ENCODE measurements around the gene NBAS.

The NBAS gene

DNA sequence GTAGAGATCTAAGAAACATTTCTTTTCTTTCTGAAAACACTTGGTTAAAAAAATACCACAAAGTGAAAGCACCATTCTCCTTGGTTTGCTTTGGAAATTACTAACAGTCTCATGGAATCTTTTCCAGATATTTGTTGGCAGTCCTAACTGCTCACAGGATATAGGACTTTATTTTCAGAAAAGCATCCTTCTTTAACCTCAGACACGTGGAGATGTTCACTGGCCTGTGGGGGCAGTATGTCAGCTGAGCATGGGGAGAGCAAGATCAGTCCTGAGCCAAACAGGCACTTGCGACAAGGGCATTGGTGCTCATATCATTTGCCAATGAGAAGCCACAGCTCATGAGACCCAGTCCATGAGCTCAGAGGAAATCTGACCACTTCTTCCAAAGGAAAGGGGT is 371.9 kb downstream of the NBAS start:
- no peak for DNase-seq

- DNase-seq, result no peak
Measured at GRCh38 chr2:15187702-15188101, 373.4 kb downstream of the NBAS start.

DNA sequence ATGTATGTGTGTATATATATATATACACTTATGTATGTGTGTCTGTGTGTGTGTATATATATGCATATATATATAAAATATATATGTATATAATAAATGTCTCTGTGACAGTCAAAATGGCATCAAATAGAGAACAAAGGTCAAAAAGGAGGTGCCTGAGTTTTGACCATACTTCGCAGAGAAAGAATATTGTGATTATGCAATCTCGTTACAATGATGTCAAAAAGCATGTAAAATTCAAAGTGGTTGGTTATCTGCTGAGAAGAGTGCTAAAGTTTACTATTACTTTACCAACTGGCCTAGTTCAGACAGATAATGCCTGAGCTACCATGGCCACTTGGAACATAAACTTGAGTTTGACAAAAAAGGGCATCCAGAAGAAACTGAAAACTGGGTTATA is 375.0 kb downstream of the NBAS start:
- no peak for DNase-seq

DNA sequence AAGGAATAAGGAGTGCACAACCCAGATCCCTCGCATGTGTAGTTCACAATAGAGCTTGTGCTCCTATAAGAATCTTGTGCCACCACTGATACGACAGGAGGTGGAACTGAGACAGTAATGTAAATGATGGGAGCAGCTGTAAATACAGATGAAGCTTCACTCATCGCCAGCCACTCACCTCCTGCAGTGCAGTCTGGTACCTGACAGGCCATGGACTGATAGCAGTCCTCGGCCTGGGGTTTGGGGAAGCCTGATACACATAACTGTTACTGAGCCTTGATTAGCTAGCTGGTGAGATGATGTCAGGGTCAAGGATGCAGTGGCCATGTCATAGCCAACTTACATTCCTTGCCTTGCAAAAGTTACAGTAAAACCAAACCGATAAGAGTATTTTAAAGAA is 376.6 kb downstream of the NBAS start:
- no peak for DNase-seq

GRCh38 chr2:15182275-15182674 is 378.9 kb downstream of the NBAS start:
- no peak for DNase-seq

GRCh38 chr2:15181092-15181745 is 379.9 kb downstream of the NBAS start:
- no peak for DNase-seq

DNA sequence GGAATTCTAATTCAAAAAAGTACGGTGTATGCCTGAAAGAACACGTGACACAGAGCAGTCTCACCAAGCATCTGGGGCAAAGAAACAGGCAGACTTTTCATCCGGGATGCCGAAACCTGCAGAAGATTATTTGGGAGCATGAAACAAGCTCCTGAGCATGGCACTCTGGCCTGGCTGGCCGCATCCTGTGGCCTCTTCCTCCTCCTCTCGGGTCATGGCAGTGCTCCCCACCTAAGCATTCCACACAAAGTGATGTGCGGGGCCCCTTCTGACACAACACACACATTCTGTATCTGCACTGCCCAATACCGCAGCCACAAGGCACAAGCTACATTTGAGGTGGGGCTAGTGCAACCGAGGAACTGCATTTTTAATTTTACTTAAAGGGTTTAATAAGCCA is 380.8 kb downstream of the NBAS start:
- DNase-seq, result no peak

- DNase-seq, result peak in 1 of 2 donors; percentile 9
Measured at GRCh38 chr2:15178946-15179345, 382.2 kb downstream of the NBAS start.

- peak; percentile 46 to 56 for DNase-seq
Measured at GRCh38 chr2:15177103-15177502, 384.0 kb downstream of the NBAS start.

- DNase-seq, result no peak
Measured at GRCh38 chr2:15176604-15177003, 384.5 kb downstream of the NBAS start.

DNA sequence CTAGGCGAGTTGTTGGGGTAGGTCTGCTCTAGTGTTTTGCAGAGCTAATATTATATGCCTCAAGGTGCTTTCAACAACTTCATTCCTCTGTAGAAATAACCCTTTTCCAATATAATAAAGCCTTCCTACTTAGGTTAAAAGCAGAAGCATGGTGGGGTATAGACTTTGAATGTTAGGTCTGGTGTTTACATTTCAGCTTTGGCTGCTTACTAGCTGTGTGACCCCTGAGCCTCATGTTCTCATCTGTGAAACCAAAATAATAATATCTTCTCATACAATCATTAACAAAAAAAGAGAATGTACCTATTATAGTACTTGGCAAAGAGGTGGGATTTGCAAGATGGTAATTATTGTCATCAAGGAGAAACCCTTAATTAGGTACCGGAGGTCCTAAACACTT is 386.6 kb downstream of the NBAS start:
- no peak for DNase-seq

DNA sequence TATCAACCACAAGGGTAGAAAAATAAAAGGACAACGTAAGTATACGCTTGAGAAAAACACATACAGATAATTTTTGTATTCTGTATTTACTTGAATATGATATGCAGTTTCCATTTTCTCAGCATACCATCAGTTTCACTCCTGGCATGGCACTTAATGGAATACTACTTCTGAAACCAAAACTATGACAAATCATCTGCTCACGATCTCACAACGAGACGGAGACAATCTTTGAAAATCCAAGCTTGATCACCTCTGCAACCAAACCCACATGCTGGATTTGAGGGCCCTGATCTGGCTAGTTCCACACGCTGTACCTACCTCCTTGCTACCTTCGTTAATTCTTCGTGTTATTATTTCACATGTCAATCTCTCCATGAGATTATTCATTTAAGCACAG is 387.6 kb downstream of the NBAS start:
- DNase-seq, result no peak

GRCh38 chr2:15172825-15173224 is 388.3 kb downstream of the NBAS start:
- no peak for DNase-seq

DNA sequence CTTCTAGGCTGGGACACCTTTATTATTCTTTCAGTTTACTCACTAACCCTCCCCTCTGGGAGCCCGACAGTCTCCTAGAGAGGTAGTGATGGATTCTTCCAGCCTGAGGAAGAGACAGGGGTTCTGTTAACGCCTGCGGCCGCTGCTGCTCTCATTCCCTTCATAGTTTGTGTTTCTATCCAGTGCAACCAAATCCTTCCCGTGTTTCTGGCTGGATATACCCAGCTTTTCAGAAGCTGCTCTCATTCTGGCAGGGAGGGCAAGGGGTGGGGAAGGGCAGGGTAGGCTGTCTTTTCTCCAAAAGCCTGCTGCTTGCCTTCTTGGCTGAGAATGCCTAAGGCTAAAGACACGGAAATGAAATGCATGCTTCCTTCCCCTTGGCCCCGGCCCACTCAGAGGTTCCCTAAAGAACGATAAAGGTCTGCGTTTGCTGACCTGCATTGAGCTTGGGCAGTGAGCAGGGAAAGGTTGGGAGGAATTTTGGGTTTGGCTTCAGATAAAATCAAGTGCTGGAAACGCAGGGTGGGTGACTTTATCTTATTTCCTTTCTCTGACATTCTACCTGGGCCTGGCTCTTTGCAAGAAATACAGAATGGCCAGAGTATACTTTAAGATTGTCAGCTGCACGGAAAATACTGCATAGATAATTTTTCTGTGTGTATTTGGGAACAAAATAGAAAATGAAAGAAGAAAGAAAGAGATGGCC is 390.9 kb downstream of the NBAS start:
- no peak for DNase-seq

- no peak for DNase-seq
Measured at GRCh38 chr2:15169326-15170069, 391.6 kb downstream of the NBAS start.

GRCh38 chr2:15168116-15168515 is 393.0 kb downstream of the NBAS start:
- DNase-seq, result no peak

GRCh38 chr2:15166878-15167277 is 394.3 kb downstream of the NBAS start:
- DNase-seq, result no peak

- DNase-seq, result no peak
Measured at GRCh38 chr2:15163326-15163725, 397.8 kb downstream of the NBAS start.

- DNase-seq, result no peak
Measured at GRCh38 chr2:15162620-15163019, 398.5 kb downstream of the NBAS start.

DNA sequence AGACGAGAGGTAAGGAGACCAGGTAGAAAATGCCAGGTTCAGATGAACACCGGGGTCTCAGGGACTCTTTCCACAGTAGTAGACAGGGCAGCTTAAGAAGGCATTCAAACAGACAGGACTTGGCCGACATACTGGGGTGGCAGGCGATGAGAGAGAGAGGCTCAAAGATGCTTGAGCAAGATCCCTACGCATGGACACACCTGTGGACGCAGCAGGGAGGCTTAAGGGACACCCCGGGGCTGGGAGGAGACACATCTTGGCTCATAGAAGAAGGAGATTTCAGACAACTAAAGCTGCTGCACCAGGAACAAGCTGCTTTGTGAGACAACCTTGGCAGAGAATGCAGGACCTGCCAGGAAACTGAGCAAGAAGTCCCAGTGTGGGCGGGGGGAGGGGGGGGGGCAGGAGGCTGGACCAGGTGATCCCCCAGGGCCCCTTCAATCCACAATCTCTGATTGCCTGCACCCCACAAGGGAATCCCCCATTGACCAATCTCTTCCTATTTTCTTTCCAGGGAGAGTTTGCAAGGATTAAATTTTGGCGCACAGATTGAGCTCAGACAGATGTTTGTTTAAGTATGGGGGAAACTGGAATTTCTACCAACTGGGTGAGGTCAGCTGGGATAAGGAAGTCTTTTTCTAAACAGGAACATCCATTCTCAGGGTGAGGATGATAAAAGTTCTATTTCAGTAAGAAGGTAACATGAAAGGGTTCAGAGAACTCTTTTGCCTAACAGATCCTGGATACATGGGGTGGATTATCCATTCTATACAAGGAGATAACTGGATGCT is 400.7 kb downstream of the NBAS start:
- DNase-seq, result no peak

DNA sequence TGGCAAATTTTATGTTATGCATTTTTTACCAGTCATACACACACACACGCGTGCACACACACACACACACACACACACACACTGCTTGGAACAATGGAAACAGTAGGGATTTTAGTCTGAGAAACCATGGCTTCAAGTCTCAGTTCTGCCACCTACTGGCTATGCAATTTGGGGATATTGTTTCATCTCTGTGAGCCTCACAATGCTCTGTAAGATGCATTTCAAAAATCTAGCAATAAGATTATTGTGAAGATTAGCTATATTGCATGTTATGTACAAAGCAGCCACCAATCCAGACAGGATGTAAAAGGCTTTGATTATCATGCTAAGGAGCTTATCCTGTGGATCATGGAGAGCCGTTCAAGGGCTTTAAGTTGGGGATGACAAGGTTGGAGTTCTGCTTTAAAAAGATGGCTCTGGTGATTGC is 401.4 kb downstream of the NBAS start:
- no peak for DNase-seq

DNA sequence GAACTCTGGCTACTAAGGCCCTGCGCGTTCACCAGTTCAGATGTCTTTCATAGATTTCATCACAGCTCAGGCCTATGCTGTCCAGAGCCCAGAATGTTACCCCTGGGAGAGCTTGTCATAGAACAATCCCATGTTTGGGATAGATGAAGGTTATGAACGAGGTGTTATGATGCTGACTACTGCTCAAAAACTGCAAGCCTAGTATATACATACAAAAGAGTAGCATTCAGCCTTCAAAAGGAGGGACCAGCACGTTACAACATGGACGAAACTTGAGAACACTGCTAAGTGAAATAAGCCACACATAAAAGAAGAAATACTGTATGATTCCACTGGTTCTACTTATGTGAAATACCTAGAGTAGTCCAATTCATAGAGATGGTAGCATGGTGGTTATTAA is 401.9 kb downstream of the NBAS start:
- no peak for DNase-seq

GRCh38 chr2:15158532-15158931 is 402.6 kb downstream of the NBAS start:
- DNase-seq, result no peak
